HepG2 (cell line): ENCODE measurements around the gene SLC29A2. TPM values are rescaled to one million over a fixed set of nuclear protein-coding genes. Genes with fewer than 3 reads are reported as not detected.

ENCODE experiments used
- BCL3 ChIP-seq: sonication (generic); formaldehyde crosslinking; IDR thresholded peaks from 2 replicates; pipeline ENCODE4 v1.5.1; 2020; ENCODE audit warnings: mild to moderate bottlenecking, missing genetic modification reagents, moderate library complexity
- ELK4 ChIP-seq: sonication (generic); formaldehyde crosslinking; IDR thresholded peaks from 2 replicates; pipeline ENCODE4 v1.9.0; 2021; ENCODE audit warnings: missing genetic modification reagents, borderline replicate concordance
- HCFC1 ChIP-seq: fragments of 150-350 bp; IDR thresholded peaks from 2 replicates; pipeline ENCODE4 v1.6.1; 2014; ENCODE audit warnings: low read depth, low read length
- HMG20A ChIP-seq: IDR thresholded peaks from 2 replicates; pipeline ENCODE4 v1.6.1; 2016; ENCODE audit warnings: borderline replicate concordance
- KIAA2018 ChIP-seq: sonication (generic); formaldehyde crosslinking; IDR thresholded peaks from 2 replicates; pipeline ENCODE4 v1.5.0; 2020; ENCODE audit warnings: mild to moderate bottlenecking, missing genetic modification reagents, borderline replicate concordance
- NR2F1 ChIP-seq, 2 experiments: fragments of 450-650 bp in 1 of 2; formaldehyde crosslinking in 1 of 2; IDR thresholded peaks; 2 replicates each; pipeline versions ENCODE4 v1.5.0 to v1.6.1; 2016 to 2020; ENCODE audit warnings: mild to moderate bottlenecking in 1 of 2, missing compliant biosample characterization in 1 of 2, missing genetic modification reagents in 1 of 2, moderate library complexity in 1 of 2
- ZNF17 ChIP-seq: sonication (generic); formaldehyde crosslinking; IDR thresholded peaks from 2 replicates; pipeline ENCODE4 v1.5.0; 2020; ENCODE audit warnings: mild to moderate bottlenecking, missing genetic modification reagents
- ZNF616 ChIP-seq: sonication (generic); formaldehyde crosslinking; IDR thresholded peaks from 2 replicates; pipeline ENCODE4 v1.5.0; 2020; ENCODE audit warnings: low read depth, mild to moderate bottlenecking, missing genetic modification reagents
- ZNF687 ChIP-seq: sonication (generic); formaldehyde crosslinking; IDR thresholded peaks from 2 replicates; pipeline ENCODE4 v1.5.1; 2020; ENCODE audit warnings: mild to moderate bottlenecking, missing genetic modification reagents, moderate library complexity
- polyA plus RNA-seq, 8 experiments: library from polyadenylated mRNA; depleted of rRNA in 3 of 8; stranded (reverse) in 7 of 8; unstranded in 1 of 8; fragments of >200 nt; fragmentation: Illumina TruSeq in 4 of 8; extraction: Trizol in 4 of 8; gene quantifications; 2 replicates each; pipeline versions ENCODE4 v1.2.1 to v1.2.3, GENCODE V29; 2011 to 2016; ENCODE audit warnings: low read depth in 4 of 8, missing spikeins in 1 of 8, mixed read lengths in 1 of 8; ENCODE audit not compliant: insufficient read depth in 1 of 8
- total RNA-seq, 5 experiments: library from RNA; depleted of rRNA; stranded (reverse); fragments of >200 nt; fragmentation: Illumina TruSeq; extraction: Trizol; gene quantifications; 2 replicates each; pipeline ENCODE4 v1.2.3, GENCODE V29; 2016; ENCODE audit warnings: low read depth in 1 of 5

Gene SLC29A2
- total and polyA plus RNA-seq, 2 of the 13 experiments (the other 11 are each of a cell fraction or from before 2014, with no cell fraction given) = 0.63 to 0.66 TPM

- TF ChIP-seq ZNF687 (CRISPR knock-in tag) = no peak
- no peak for TF ChIP-seq KIAA2018
- TF ChIP-seq HCFC1 = no peak
- TF ChIP-seq NR2F1 (CRISPR knock-in tag; IDR thresholded peaks at IDR 0.05) = no peak; a peak in 1 of 4 replicates
- TF ChIP-seq ZNF17 = no peak
- TF ChIP-seq BCL3 (CRISPR knock-in tag) = no peak
- TF ChIP-seq ELK4 (CRISPR knock-in tag) = no peak
- peak; percentile 72; the same call in 1 of the 2 replicates for TF ChIP-seq ZNF616 (CRISPR knock-in tag)
- TF ChIP-seq HMG20A = peak; percentile 34; the same call in 1 of the 2 replicates
Observed at GRCh38 chr11:66418168-66418985, 46.8 kb upstream of the SLC29A2 start (continued).
